C4-2B (cell line): ENCODE results near the gene MYO1H.

Experiments used
- CTCF ChIP-seq: fragments of 450-650 bp; conservative IDR thresholded peaks from 2 replicates; pipeline ENCODE4 v1.5.1; 2017; ENCODE audit warnings: mild to moderate bottlenecking
- ZFX ChIP-seq: fragments of 450-650 bp; IDR thresholded peaks from 2 replicates; pipeline ENCODE4 v1.6.1; 2017

DNA sequence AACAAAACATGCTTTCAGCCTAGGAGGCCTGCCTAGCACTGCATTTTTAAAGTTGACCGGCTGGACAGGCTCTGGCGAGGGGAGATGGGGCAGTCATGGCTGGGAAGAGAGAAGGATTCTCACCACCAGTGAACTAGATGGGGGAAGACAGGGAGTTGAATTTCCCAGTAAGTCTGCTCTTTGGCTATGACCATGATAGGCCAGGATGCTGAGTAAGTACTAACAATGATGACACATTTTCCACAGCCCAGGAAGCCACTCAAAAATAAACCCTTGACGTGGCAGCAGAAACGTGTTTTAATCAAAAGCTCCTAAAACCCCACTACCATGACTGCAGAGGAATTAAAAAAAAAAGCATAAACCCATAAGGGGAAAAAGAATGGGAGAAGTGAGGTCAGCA is 110.4 kb downstream of the MYO1H start:
- no peak for TF ChIP-seq CTCF
- no peak for TF ChIP-seq ZFX
